ENCODE results near the gene ITPR1. TPM values are rescaled to one million over a fixed set of nuclear protein-coding genes. Genes with fewer than 3 reads are reported as not detected.

ITPR1 gene
- total and polyA plus RNA-seq, 2 experiments from 2014 or later, result 6.8 to 21.0 TPM

GRCh38 chr3:4799266-4800256 lies 306.4 kb downstream of the ITPR1 start:
- Histone ChIP-seq H4K20me1 (replicated peaks; ENCODE audit: insufficient read depth) (no peaks in the 10 kb centered on the region), H3K27ac (ENCODE audit: low read depth) (no peak overlapping the region), H3K4me1 (ENCODE audit: insufficient read depth) (no peaks in the 10 kb centered on the region), H3K4me3 (no peak overlapping the region), H3K36me3 (ENCODE audit: insufficient read depth) (peaks cover 10% of the 10 kb centered on the region), H3K79me2 (replicated peaks; ENCODE audit: insufficient read depth) (no peaks in the 10 kb centered on the region), H3F3A (replicated peaks; ENCODE audit: low read depth) (no peaks in the 10 kb centered on the region), H2AFZ (no peak overlapping the region), H3K27me3 (ENCODE audit: insufficient read depth) (no peaks in the 10 kb centered on the region), H3K4me2 (no peak overlapping the region), H3K9me2 (ENCODE audit: insufficient read depth) (no peaks in the 10 kb centered on the region)
- no peak for DNase-seq (ENCODE audit: low spot score)
- no peak for TF ChIP-seq CTCF (conservative IDR thresholded peaks at IDR 0.05; ENCODE audit: low read depth in 2 of 2)
- TF ChIP-seq JUNB (IDR thresholded peaks at IDR 0.05; ENCODE audit: unreplicated experiment), result no peak
- TF ChIP-seq NANOG (IDR thresholded peaks at IDR 0.05; ENCODE audit: borderline replicate concordance), result no peak
- TF ChIP-seq ZNF462 (CRISPR knock-in tag; IDR thresholded peaks at IDR 0.05), result no peak
- TF ChIP-seq CREB1 (CRISPR knock-in tag; IDR thresholded peaks at IDR 0.05; ENCODE audit: low read depth), result no peak
- TF ChIP-seq POLR2AphosphoS5 (IDR thresholded peaks at IDR 0.05; ENCODE audit: low read depth), result no peak
- Mint-ChIP-seq H3K27me3 (ENCODE audit: insufficient read depth, low read depth, poor library complexity) (peaks cover 6% of the 10 kb centered on the region), H3K27ac (no peak overlapping the region), H3K36me3 (ENCODE audit: low read depth) (no peaks in the 10 kb centered on the region; the same call in 2 of the 3 replicates), H3K9me3 (peaks cover 4% of the 10 kb centered on the region; the same call in 2 of the 3 replicates), H3K4me3 (no peak overlapping the region), H3K4me1 (no peaks in the 10 kb centered on the region)
- ATAC-seq, result no peak

Measured in GM23338 (cell line).